GM18502 (cell line): ENCODE measurements around the gene EPB41L3.
A peak's percentile ranks its signal among the peaks of the same experiment; 100 is the strongest.

Experiments used
- ATAC-seq: cut with Tn5 transposase; IDR thresholded peaks from one replicate; pipeline ENCODE4 v1.9.1; 2021; ENCODE audit warnings: mild to moderate bottlenecking; ENCODE audit not compliant: unreplicated experiment, poor library complexity

The EPB41L3 gene

GRCh38 chr18:5457462-5457957 lies 86.3 kb downstream of the EPB41L3 start:
- ATAC-seq, result peak; percentile 13

- ATAC-seq, result peak; percentile 90
Measured at GRCh38 chr18:5456577-5457461, 87.0 kb downstream of the EPB41L3 start.

DNA sequence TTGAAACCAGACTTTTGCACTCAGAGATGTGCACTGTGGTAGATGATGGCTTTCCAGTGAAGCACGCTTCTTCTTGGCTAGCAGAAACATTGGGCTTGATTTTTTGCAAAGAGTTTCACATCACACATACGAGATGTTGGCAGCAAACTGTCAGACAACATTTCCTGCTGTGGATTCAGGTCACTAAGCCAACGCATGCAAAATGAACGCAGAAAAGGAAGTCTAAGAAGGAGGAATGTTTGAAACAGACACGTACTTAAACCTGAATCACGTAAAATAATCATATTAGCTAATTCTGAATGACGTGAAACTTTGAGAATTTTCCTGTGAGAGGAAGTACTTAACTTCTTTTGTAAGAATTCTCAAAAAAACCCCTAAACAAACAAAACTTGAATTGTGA lies 88.1 kb downstream of the EPB41L3 start:
- ATAC-seq, result no peak

DNA sequence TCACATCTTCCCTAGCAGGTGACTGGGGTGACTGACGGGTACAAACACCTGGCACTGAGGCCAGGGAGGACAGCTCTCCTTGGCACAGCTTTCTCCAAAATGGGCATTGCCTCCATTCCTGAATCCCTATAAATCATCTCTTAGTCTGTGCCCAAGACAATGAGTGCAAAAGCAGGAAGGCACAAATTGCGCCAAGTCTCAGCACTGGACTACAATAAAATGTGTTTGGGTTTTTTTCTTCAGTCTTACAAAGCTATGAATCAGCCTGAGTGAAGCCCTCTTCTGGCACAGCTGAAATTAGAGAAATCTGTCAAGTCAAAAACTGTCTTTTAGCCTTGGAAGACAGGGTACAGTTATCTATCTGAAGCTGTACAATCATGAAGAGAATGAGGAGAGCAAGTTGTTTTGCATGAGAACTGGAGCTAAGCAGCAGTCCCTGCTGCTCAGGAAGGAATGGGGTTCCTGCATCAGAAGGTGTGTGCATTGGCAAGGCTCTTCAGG lies 90.8 kb downstream of the EPB41L3 start:
- ATAC-seq, result no peak

- ATAC-seq, result no peak
Measured at GRCh38 chr18:5451871-5452270, 91.9 kb downstream of the EPB41L3 start.

DNA sequence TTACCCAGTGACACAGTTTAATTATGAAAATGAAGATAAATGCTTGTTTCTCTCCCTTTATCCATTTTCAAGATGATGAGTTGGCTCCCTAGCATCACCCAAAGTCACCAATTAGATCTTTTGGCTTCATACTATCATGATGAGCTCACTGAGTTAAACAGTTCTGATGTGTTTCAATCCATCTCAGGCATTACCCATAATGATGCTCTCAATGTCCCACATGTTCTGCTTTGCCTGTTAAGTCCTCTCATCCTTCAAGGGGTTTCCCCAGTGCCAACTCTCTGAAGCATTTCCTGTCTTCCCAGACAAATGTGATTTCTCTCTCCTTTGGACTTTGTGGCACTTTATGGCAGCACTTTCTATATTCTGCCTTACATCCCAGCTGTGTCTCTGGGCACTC lies 92.6 kb downstream of the EPB41L3 start:
- ATAC-seq, result no peak

DNA sequence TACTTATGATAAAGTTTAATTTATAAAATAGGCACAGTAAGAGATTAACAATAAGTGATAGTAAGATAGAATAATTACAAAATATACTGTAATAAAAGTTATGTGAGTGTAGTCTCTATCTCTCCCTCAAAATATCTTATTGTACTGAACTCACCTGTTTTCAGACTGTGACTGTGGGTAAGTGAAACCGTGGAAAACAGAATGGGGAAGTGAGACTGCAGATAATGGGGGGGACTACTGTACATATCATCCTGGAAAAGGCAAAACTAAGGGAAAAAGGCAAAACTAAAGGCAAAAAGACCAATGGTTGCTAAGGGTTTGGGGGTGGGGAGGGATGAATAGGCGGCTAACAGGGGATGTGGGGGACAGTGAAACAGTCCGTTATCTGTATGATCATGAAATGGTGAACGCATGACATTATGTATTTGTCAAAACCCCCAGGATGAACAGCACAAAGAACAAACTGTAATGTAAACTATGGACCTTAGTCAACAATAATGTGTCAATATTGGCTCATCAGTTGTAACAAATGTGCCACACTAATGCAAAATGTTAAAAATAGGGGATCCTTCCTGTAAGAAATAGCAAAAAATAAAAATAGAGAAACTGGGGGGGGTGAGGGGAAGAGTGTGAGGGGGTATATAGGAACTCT lies 93.8 kb downstream of the EPB41L3 start:
- ATAC-seq, result no peak

DNA sequence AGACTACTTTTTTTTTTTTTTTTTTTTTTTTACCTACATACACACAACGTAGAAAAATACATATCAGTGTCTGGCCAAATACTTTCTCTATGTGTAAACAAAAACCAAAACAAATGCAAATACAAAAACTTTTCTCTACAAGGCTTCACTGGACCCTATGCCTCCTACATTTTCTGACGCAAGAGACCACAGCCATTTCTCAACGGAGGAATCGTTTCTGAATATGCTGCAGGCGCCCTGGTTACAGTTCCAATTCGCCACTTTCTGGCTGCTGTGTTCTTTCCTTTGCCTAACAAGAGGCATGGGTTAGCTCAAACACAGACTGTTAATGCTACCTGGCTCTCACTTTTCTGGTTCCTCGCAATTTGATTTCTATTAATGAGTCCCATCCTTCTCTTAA lies 96.4 kb downstream of the EPB41L3 start:
- ATAC-seq, result no peak

DNA sequence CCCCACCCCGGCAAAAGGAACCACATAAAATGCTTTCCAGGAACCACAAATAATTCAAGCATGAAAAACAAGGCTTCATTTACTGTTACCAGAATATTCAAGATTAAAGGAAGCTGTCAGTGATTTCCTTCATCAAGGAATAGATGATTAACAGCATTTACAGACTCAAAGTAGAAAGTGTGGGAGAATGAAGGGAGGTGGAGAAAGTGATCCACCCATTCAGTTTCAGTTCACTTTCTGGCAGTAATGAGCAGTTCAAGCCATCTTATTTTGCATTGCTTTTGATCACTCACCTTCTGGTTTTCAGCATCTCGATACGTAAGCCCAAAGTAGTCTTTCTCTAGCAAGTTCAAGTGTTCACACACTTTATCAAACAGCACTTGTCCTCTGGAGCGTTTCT lies 99.0 kb downstream of the EPB41L3 start:
- ATAC-seq, result no peak

GRCh38 chr18:5444269-5444668 lies 99.5 kb downstream of the EPB41L3 start:
- ATAC-seq, result no peak

DNA sequence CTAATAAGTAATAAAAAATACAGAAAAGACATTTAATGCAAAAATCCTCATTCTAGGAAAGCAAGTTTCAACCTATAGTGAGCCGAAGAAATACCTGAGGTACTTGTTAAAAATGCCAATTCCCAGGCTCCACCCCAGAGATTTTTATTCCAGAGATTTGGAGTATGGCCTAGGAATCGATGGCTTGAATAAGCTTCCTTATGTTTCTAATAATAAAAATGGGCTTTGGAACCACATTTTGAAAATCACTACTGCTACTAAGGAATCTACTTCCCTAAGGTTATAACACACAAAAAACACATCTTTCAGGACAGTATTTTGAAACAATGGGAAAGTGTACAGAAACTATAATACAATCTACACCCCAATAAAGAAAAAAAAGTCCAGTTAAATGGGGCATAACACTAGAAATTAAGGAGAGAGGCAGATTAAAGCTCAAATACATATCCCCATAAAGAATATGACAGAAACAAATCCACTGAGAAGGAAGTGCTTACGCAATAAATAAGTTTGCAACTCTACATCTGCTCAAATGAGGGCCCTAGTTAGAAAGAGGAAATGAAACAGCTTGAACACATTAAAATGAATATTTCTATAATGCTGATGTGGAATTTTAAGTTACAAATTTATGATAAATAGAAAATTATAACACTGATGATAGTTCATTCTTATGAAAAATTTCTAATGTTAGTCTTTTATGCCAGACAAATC lies 103.7 kb downstream of the EPB41L3 start:
- ATAC-seq, result no peak

DNA sequence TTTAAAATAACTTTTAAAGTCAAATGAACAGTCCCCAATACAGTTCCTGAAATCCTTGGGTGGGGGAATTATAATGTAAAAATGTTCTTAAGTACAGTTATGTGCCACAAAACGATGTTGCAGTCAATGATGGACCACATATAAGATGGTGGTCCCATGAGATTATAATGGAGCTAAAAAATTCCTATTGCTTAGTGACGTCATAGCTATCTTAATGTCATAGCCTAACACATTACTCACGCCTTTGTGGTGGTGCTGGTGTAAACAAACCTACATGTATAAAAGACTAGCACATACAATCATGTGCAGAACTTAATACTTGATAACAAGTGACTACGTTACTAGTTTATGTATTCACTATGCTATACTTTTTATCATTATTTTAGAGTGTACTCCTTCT lies 109.4 kb downstream of the EPB41L3 start:
- no peak for ATAC-seq

DNA sequence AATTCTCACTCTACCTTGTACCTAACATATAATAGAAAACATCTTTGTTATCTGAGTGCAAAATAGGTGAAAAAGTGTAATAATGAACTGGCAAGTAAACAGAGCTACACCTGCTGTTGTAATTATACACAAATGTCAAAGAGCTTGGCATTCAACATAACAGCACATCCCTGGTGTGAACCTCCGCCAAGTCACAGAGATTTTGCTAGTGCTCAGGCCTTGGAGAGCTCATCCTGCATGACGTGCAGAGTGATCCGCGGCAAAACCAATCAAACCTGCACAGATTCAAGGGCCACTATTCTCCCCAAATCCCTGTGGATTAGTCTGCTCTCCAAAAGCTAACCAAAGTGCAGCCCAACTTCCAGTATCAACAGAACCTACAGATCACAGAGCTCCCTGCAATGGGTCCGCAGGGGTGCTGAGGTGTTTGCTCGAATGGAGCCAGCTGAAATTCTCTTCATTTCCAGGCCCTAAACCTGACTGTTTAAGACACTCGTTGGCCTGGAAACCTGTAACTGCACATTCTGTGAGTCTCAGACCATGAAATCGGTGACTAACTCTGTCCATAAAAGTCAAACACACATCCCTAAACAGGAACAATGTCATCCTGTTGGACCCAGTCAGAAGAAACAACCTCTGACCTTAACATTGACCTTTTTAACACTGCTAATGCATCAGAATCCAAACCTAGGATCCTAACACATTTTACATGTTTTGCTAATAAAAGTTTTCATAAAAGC lies 111.8 kb downstream of the EPB41L3 start:
- no peak for ATAC-seq

GRCh38 chr18:5430131-5430530 lies 113.7 kb downstream of the EPB41L3 start:
- no peak for ATAC-seq

DNA sequence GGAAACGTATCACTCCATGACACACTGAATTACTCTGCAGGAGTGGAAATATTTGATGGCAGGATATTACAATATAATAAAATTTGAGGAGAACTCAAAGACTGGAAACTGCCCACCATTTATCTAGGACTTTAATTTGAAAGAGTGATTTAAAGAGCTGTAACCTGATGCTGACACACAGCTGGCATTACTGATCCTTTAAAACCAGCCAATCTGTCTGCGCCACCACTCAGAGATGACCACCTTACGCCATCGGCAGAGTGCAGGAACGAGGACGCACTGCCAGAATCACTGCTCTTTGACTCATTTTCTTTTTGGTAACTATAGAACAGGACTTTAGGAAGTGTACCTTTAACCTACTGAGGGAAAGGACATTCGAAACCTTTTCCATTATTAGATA lies 114.1 kb downstream of the EPB41L3 start:
- ATAC-seq, result no peak

DNA sequence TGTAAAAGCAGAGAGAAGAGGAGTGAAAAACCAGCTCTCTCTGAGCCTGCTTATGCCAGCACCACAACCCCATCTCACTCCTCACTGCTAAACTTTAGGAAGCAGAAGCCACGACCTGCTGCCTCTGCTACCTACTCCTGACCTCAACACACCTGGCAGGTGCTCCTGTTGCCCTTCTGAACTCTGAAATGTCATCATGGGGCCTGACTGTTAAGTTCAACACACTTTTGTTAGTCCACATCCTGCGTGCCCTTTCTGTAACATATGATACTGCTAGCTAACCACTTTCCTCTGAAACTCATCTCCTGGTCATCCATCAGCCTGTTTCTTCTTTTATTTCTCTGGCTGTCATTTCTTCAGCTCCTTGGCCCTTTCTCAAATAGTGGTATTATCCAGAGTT lies 118.1 kb downstream of the EPB41L3 start:
- ATAC-seq, result no peak

DNA sequence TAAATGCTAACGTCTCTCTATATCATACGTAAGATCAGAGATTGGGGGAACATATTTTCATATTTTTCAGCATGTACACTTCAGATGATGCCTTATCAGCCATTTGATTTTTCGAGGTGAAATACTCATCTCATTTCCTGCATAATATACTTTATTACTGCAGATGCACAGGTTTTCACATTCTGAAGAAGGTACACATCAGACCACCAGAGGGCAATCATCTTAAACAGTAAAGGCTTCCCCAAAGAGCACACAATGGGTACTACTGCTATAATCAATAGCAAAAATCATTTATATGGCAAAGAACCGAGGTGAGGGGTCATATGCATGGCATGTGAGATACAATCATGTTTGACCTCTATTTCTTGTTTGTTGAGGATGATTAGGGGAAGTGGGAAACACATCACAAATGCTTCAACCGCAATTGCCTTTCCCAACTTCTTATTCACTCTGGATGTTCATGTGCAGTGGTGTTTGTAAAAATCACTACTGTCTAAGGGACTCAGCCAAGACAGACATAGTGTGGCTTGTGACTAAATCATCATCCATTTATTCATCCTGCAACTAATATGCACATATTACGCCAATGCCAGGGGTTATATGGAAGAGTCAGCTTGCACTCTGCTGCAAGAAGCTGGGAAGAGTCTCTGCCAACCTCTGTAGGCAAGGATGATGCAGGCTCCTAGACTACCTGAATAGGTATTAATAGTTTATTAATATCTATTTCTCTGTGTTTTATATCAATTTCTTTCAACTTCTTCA lies 118.7 kb downstream of the EPB41L3 start:
- peak; percentile 74 for ATAC-seq

GRCh38 chr18:5422626-5423025 lies 121.2 kb downstream of the EPB41L3 start:
- no peak for ATAC-seq

- ATAC-seq, result no peak
Measured at GRCh38 chr18:5421981-5422380, 121.8 kb downstream of the EPB41L3 start.
